ENCODE measurements around the gene RAET1G. TPM values are rescaled to one million over a fixed set of nuclear protein-coding genes. Genes with fewer than 3 reads are reported as not detected.
A peak's percentile ranks its signal among the peaks of the same experiment; 100 is the strongest.

RAET1G gene
- total RNA-seq, 6 experiments from 2014 or later = 0.64 to 1.1 (median 0.83) TPM

- DNase-seq = no peak
- Mint-ChIP-seq H3K27me3 (ENCODE audit: insufficient read depth) (peaks cover 8% of the 10 kb centered on the region), H3K9me3 (peaks cover 11% of the 10 kb centered on the region), H3K4me3 (no peak overlapping the region), H3K4me1 (ENCODE audit: low read depth) (peaks cover 21% of the 10 kb centered on the region), H3K27ac (no peak overlapping the region), H3K36me3 (ENCODE audit: low read depth) (no peaks in the 10 kb centered on the region)
- no peak for TF ChIP-seq CTCF (IDR thresholded peaks at IDR 0.05)
Measured at GRCh38 chr6:149872233-149872632, 50.7 kb downstream of the RAET1G start.

- H3K27ac Mint-ChIP-seq = no peak overlapping the region
- DNase-seq = no peak
- TF ChIP-seq CTCF (IDR thresholded peaks at IDR 0.05) = no peak
- peaks cover 11% of the 10 kb centered on the region for H3K9me3 Mint-ChIP-seq
- H3K4me3 Mint-ChIP-seq = no peak overlapping the region
- peaks cover 15% of the 10 kb centered on the region for H3K4me1 Mint-ChIP-seq (ENCODE audit: low read depth)
- H3K27me3 Mint-ChIP-seq (ENCODE audit: insufficient read depth) = peaks cover 12% of the 10 kb centered on the region
- no peaks in the 10 kb centered on the region for H3K36me3 Mint-ChIP-seq (ENCODE audit: low read depth)
Measured at GRCh38 chr6:149871182-149871581, 51.7 kb downstream of the RAET1G start.

GRCh38 chr6:149869275-149869892 lies 53.5 kb downstream of the RAET1G start:
- Mint-ChIP-seq H3K36me3 (ENCODE audit: low read depth) (no peaks in the 10 kb centered on the region), H3K27ac (no peak overlapping the region), H3K4me3 (no peak overlapping the region), H3K9me3 (peaks cover 11% of the 10 kb centered on the region), H3K27me3 (ENCODE audit: insufficient read depth) (peaks cover 8% of the 10 kb centered on the region), H3K4me1 (ENCODE audit: low read depth) (peaks cover 19% of the 10 kb centered on the region)
- DNase-seq = no peak
- TF ChIP-seq CTCF (IDR thresholded peaks at IDR 0.05) = no peak

DNA sequence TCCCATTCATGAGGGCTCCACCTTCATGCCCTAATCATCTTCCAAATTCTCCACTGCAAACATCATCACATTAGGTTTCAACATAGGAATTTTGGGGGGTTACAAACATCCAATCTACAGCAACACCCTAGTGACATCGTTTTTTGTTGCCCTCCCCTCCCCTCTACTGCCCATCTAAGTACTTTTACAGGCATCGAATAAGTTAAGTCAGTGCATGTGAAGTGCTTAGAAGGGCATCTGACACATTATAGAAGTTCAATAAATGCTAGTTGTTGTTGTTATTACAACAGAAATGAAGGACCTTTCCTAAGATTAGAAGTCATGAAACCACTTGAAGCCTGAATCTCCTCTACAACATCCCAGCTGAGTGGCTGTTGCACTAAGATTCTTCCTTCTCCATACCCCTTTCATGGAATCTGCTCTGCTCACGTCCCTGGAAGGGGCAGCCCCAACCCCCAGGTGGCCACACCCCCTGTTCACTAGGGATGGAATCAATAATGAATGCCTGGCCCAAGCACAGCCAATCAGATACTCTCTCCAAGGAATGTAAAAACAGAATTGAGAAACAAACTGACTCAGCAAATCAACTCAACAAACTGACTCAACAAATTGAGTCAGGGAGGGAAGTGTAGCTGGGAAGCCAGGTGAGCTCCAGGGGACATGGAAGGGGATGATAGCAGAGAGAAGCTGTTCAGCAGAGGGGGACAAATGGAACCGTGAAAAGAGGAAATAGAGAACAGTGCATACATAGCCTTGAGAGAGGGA lies 54.9 kb downstream of the RAET1G start:
- no peak for TF ChIP-seq CTCF (IDR thresholded peaks at IDR 0.05)
- Mint-ChIP-seq H3K4me1 (ENCODE audit: low read depth) (peaks cover 20% of the 10 kb centered on the region), H3K27ac (peak overlapping the region; percentile 5; the same call in 1 of the 2 replicates), H3K4me3 (no peak overlapping the region), H3K9me3 (peaks cover 7% of the 10 kb centered on the region; the same call in 1 of the 2 replicates), H3K36me3 (ENCODE audit: low read depth) (no peaks in the 10 kb centered on the region), H3K27me3 (ENCODE audit: insufficient read depth) (peaks cover 6% of the 10 kb centered on the region)
- DNase-seq = peak; percentile 28

Other genes with a start within 250 kb of the RAET1G start
- gene LATS1, start 205.0 kb downstream of the RAET1G start, total RNA-seq (2021; fragmentation: NEBNext Ultra II Directional; extraction: Animal tissue kit (Norgen Biotek cat#: 25700)) = 10 to 100 TPM; 17.8 to 22.2 (median 20.1) TPM
- 10 to 100 TPM; 29.6 to 43.3 (median 37.2) TPM for gene NUP43, start 176.6 kb downstream of the RAET1G start, total RNA-seq (2021; fragmentation: NEBNext Ultra II Directional; extraction: Animal tissue kit (Norgen Biotek cat#: 25700))
- 100 to 1,000 TPM in 5 of 6 experiments, 10 to 100 TPM in 1; 99.7 to 126 (median 112) TPM for gene PCMT1, start 173.4 kb downstream of the RAET1G start, total RNA-seq (2021; fragmentation: NEBNext Ultra II Directional; extraction: Animal tissue kit (Norgen Biotek cat#: 25700))
- gene LRP11, start 58.8 kb downstream of the RAET1G start, total RNA-seq (2021; fragmentation: NEBNext Ultra II Directional; extraction: Animal tissue kit (Norgen Biotek cat#: 25700)) = 10 to 100 TPM; 27.4 to 34.6 (median 30.4) TPM
- gene RAET1E, start 25.0 kb downstream of the RAET1G start, total RNA-seq (2021; fragmentation: NEBNext Ultra II Directional; extraction: Animal tissue kit (Norgen Biotek cat#: 25700)) = under 1 TPM in 5 of 6 experiments, not detected in 1; 0.14 to 0.41 (median 0.26) TPM
- 10 to 100 TPM; 16.2 to 23.2 (median 19.4) TPM for gene ULBP2, start 18.9 kb upstream of the RAET1G start, total RNA-seq (2021; fragmentation: NEBNext Ultra II Directional; extraction: Animal tissue kit (Norgen Biotek cat#: 25700))
- gene ULBP1, start 40.8 kb upstream of the RAET1G start, total RNA-seq (2021; fragmentation: NEBNext Ultra II Directional; extraction: Animal tissue kit (Norgen Biotek cat#: 25700)) = 10 to 100 TPM in 2 of 6 experiments, 1 to 10 TPM in 4; 8.6 to 12.7 (median 9.8) TPM
- not detected for gene RAET1L, start 102.4 kb upstream of the RAET1G start, total RNA-seq (2021; fragmentation: NEBNext Ultra II Directional; extraction: Animal tissue kit (Norgen Biotek cat#: 25700))
- 10 to 100 TPM; 11.2 to 15.8 (median 12.7) TPM for gene ULBP3, start 146.0 kb upstream of the RAET1G start, total RNA-seq (2021; fragmentation: NEBNext Ultra II Directional; extraction: Animal tissue kit (Norgen Biotek cat#: 25700))
- gene PPP1R14C, start 219.9 kb upstream of the RAET1G start, total RNA-seq (2021; fragmentation: NEBNext Ultra II Directional; extraction: Animal tissue kit (Norgen Biotek cat#: 25700)) = under 1 TPM in 1 of 6 experiments, not detected in 5; 0.17 TPM

All from HFFc6 (cell line).